Cerebellar cortex (tissue), 1 donor: ENCODE results near the gene PLAC8.
A peak's percentile ranks its signal among the peaks of the same experiment; 100 is the strongest.
"Not testable (repeated sequence)": the region's sequence is repeated elsewhere in the genome, so short reads cannot be mapped to it uniquely, and the experiment has no call there.

ENCODE experiments used
- DNase-seq: peaks from one replicate; pipeline ENCODE4 v3.0.0-alpha.2; 2015; ENCODE audit warnings: low spot score

The PLAC8 gene

DNA sequence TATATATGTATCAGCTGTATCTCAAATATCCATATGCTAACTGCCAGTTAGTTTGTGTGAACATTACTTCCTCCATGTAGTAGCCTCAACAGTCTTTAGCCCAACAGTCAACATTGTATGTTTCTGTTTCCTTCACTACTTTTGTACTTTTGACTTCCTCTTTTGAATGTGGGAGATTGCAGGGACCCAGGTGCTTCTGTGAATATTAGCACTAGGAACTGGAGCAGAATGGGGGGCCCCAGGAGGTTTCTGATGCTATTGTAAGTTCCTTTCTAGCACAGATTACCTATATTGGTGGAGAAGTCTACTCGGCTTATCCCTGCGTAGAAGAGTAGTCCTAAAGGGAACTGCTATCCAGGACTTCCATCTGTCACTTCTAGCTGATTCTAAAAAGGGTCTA is 2.3 kb downstream of the PLAC8 start:
- no peak for DNase-seq

DNA sequence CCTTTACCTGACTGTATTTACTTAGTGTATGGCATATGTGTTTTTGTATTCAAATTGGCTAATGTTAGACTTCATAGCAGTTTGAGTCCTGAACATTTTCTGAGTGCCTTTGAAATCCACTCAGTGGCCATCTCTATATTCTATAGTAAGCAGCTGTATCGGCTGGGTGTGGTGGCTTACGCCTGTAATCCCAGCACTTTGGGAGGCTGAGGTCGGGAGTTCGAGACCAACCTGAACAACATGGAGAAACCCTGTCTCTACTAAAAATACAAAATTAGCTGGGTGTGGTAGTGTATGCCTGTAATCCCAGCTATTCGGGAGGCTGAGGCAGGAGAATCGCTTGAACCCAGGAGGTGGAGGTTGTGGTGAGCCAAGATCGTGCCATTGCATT is 2.8 kb downstream of the PLAC8 start:
- not testable (repeated sequence) for DNase-seq

DNA sequence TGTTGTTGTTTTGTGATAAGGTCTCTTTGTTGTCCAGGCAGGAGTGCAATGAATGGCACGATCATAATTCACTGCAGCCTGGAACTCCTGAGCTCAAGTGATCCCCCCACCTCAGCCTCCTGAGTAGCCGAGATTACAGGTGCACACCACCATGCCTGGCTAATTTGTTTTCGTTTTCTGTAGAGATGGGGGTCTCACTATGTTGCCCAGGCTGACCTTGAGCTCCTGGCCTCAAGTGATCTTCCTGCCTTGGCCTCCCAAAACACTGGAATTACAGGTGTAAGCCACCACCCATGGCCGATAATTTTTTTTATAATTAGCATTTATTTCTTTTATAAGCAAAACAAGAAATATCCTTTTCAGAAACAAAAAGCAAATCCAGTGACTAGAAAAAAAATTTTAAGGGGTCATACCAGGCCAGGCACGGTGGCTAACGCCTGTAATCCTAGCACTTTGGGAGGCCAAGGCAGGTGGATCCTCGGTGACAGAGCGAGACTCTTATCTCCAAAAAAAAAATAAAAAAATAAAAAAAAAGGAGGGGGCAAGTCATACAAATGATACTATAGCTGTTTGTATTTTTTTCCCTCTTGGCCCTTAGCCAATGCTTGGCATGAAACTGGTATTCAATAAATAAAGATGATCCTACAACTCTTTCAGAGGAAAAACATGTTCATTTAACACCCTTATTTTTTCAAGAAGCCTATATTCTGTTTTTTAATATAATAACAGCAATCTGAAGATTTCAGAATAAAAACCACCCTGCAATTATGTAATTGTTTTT is 3.4 kb downstream of the PLAC8 start:
- no peak for DNase-seq

GRCh38 chr4:83110223-83110945 is 4.1 kb downstream of the PLAC8 start:
- DNase-seq: peak; percentile 78

DNA sequence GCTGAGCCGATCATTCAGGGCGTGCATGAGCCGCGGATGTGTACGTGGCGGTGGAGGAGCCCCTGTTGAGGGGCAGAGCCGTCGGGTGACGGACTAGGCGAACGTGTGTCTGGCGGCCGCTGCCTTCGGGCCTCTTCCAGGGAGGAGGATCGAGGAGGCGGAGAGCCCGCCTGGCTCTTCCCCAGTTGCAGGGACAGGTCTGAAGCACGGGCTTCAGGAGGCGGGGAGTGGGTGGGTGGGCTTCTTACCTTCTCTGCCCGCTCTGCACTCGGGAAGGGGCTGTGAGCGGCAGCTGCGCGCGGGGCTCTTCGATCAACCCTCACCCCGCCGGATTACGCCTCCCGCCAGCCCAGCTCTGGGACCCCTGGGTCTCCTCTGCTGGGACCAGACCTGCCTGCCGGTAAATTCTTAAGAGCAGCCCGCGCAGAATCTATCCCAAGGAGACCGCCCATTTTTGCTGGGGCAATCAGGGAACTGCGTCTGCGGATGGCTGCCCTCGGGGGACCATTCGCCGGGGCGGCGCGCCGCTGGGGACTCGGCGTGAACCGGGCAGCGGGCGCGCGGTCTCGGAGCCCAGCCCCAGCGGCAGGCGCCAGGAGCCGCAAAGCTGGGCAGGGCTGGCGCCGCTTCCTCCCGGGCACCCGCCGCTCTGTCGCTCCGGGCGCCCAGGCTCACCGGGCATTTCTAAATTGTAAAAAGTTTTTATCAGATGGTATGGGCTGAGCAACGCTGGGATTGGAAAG is 4.9 kb downstream of the PLAC8 start:
- no peak for DNase-seq

- no peak for DNase-seq
Measured at GRCh38 chr4:83108101-83108861, 6.2 kb downstream of the PLAC8 start.

DNA sequence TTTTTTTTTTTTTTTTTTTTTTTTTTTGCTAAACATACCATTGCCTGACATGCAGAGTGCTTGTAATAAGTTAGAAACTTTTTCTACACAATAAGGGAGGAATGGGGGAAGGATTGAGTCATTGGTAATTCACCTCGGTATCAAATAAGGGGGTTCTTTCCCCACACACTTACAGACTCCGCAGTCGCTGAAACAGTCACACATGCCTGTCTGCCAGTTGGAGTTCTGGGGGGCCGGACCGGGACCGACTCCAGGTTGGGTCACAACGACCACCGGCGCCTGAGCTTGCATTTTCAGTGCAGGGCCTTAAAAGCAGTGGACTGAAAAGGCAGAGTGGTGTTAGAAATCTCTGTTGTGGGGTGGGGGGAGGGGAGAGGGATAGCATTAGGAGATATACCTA is 6.9 kb downstream of the PLAC8 start:
- no peak for DNase-seq

- DNase-seq: no peak
Measured at GRCh38 chr4:83104991-83105390, 9.5 kb downstream of the PLAC8 start.

DNA sequence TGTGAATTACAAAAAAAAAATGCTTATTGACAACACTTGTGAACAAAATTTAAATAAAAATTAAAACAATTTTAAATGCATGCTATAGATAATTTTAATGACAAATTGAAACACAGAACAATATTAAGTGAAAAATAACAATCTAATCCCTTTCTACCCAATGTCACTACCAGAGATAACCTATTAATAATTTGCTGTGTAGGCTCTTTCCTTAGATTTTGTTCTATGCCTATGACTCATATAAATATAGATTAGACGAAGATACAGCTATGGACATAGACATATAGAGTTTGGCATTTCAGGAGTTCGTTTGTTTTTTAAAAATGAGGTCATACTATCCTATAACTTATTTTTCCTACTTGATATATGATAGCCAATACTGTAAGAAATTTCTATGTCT is 18.1 kb downstream of the PLAC8 start:
- no peak for DNase-seq

GRCh38 chr4:83093060-83093640 is 21.4 kb downstream of the PLAC8 start:
- DNase-seq: no peak

- DNase-seq: no peak
Measured at GRCh38 chr4:83089410-83090157, 24.9 kb downstream of the PLAC8 start.

GRCh38 chr4:83084956-83085355 is 29.6 kb downstream of the PLAC8 start:
- DNase-seq: not testable (repeated sequence)

DNA sequence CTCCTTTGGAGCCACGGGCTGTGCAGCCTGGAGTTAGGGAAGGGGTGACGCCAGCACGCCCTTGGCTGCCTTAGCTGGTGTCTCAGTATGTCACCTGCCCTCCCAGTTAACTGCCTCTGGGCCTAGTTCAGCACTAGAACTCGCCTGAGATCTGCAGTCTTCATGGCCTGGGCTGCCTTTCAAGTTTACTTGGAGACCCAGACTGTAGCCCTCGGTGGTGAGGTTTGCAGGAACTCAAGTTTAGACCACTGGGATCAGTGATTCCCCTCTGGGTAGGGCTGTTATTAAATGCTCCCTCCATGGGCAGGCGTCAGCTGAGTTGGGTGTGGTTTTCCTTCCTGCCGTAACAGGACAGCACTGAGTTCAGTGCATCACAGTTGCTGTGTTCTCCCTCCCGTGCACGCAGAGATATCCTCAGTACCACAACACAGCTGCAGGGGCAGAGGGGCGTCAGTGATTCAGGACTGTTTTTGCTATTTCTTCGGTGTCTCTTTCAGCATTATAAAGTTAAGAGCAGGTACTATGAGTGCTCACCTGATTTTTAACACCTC is 30.5 kb downstream of the PLAC8 start:
- DNase-seq: no peak

DNA sequence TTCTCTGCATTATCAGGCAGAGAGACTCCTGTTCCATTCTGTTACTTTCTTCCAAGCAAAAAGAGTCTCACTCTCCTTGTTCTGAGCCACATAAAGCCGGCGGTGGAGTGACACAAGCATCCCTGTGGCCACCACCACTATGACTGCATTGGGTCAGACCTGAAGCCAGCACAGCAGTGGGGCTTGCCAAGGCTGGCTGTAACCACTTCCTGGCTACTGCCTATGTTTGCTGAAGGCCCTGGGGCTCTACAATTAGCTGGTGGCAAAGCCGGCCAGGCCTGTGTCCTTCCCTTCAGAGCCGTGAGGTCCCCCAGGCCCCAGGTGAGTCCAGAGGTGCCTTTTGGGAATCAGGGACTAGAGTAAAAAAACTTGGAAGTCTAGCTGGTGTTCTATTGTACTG is 31.8 kb downstream of the PLAC8 start:
- no peak for DNase-seq

- no peak for DNase-seq
Measured at GRCh38 chr4:83080561-83080960, 34.0 kb downstream of the PLAC8 start.

DNA sequence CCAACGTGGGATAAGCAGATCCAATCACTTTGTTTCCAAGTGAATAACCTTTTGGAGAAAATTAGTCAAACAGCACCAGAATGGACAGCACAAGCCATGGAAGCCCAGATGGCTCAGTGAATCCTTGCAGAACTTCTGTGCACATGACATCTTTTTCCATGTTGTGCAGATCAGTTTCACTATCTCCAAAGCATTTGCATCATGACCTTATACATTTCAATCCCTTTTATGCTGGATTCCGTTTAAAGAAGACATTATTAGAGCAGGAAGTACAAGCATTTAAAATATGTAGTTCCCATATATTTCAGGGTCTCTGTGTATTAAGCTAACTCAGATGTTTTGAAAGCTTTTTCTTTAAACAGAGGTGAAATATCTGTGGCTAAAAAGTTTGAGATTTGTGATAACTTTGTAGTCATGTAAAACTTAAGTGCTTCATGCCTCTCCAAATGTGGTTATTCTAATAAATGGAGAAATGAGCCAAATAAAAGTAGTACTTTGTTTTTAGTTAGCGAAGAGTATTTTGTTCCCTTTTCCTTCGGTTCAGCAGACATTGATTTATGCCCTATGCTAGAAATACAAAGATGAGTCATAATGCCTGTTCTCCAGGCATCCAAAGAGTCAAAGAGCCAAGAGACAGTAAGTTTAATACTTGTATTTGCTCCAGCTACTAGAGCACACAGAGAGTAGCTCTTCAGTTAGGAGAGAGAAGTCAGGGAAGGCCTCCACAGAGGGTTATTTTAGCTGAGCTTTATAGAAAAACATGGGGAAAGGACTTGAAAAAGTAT is 39.0 kb downstream of the PLAC8 start:
- no peak for DNase-seq

DNA sequence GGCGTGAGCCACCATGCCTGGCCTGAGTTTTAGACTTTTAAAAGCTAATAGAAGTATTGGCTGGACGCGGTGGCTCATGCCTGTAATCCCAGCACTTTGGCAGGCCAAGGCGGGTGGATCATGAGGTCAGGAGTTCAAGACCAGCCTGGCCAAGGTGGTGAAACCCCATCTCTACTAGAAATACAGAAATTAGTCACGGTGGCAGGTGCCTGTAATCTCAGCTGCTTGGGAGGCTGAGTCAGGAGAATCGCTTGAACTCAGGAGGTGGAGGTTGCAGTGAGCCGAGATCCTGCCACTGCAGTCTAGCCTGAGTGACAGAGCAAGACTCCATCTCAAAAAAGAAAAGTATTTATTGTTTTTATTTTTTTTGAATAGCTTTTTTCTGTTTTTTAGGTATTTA is 39.7 kb downstream of the PLAC8 start:
- not testable (repeated sequence) for DNase-seq

- peak; percentile 69 for DNase-seq
Measured at GRCh38 chr4:83074086-83074704, 40.3 kb downstream of the PLAC8 start.

- DNase-seq: no peak
Measured at GRCh38 chr4:83071116-83071515, 43.4 kb downstream of the PLAC8 start.
